SK-N-SH treated with all-trans-retinoic acid at 6 μM for 48 hours (cell line): ENCODE measurements around the gene SEMA7A.

ENCODE experiments used
- ATAC-seq: fragments of 200-7000 bp; cut with Tn5 transposase; 3 replicates; pipeline ENCODE4 v1.9.1; 2020; ENCODE audit warnings: mild to moderate bottlenecking, moderate library complexity
- ARNTL ChIP-seq: fragments of 450-650 bp; formaldehyde crosslinking; IDR thresholded peaks from 2 replicates; pipeline ENCODE4 v1.5.0; 2020; ENCODE audit warnings: low read depth, mild to moderate bottlenecking, moderate library complexity, borderline replicate concordance
- BACH2 ChIP-seq: fragments of 250-450 bp; sonication (Bioruptor Pico); IDR thresholded peaks from 2 replicates; pipeline ENCODE4 v1.9.0; 2021; ENCODE audit warnings: mild to moderate bottlenecking, borderline replicate concordance
- CREB5 ChIP-seq: fragments of 250-450 bp; sonication (Bioruptor Pico); IDR thresholded peaks from 2 replicates; pipeline ENCODE4 v1.5.1; 2020; ENCODE audit warnings: low read depth, mild to moderate bottlenecking, moderate library complexity
- CSDC2 ChIP-seq: fragments of 250-450 bp; sonication (Bioruptor Pico); IDR thresholded peaks from 2 replicates; pipeline ENCODE4 v1.5.0; 2020; ENCODE audit warnings: mild to moderate bottlenecking, moderate library complexity
- ESRRG ChIP-seq: fragments of 250-450 bp; sonication (Bioruptor Pico); IDR thresholded peaks from 2 replicates; pipeline ENCODE4 v1.6.1; 2021; ENCODE audit warnings: mild to moderate bottlenecking
- GLIS3 ChIP-seq: fragments of 250-450 bp; sonication (Bioruptor Pico); IDR thresholded peaks from 2 replicates; pipeline ENCODE4 v1.5.0; 2020; ENCODE audit warnings: mild to moderate bottlenecking, moderate library complexity
- ISL1 ChIP-seq: fragments of 250-450 bp; sonication (Bioruptor Pico); IDR thresholded peaks from 2 replicates; pipeline ENCODE4 v2.1.2; 2022; ENCODE audit warnings: mild to moderate bottlenecking, moderate library complexity
- OSR1 ChIP-seq: fragments of 250-450 bp; sonication (Bioruptor Pico); IDR thresholded peaks from 2 replicates; pipeline ENCODE4 v1.8.0; 2022; ENCODE audit warnings: moderate library complexity, mild to moderate bottlenecking, inconsistent platforms
- PATZ1 ChIP-seq: fragments of 250-450 bp; sonication (Bioruptor Pico); IDR thresholded peaks from 2 replicates; pipeline ENCODE4 v1.8.0; 2020; ENCODE audit warnings: mild to moderate bottlenecking, moderate library complexity, borderline replicate concordance
- POU6F1 ChIP-seq: fragments of 250-450 bp; sonication (Bioruptor Pico); IDR thresholded peaks from 2 replicates; pipeline ENCODE4 v1.8.0; 2021; ENCODE audit warnings: low read depth, mild to moderate bottlenecking, moderate library complexity, borderline replicate concordance
- PPARA ChIP-seq: fragments of 250-450 bp; sonication (Bioruptor Pico); IDR thresholded peaks from 2 replicates; pipeline ENCODE4 v1.5.0; 2020; ENCODE audit warnings: mild to moderate bottlenecking, borderline replicate concordance
- RARB ChIP-seq: fragments of 250-450 bp; sonication (Bioruptor Pico); IDR thresholded peaks from 2 replicates; pipeline ENCODE4 v1.8.0; 2021; ENCODE audit warnings: mild to moderate bottlenecking, moderate library complexity
- TCF4 ChIP-seq: fragments of 250-450 bp; sonication (Bioruptor Pico); IDR thresholded peaks from 2 replicates; pipeline ENCODE4 v1.8.0; 2021; ENCODE audit warnings: mild to moderate bottlenecking, moderate library complexity, borderline replicate concordance
- TOX ChIP-seq: fragments of 250-450 bp; sonication (Bioruptor Pico); IDR thresholded peaks from 2 replicates; pipeline ENCODE4 v1.8.0; 2021; ENCODE audit warnings: mild to moderate bottlenecking, moderate library complexity, borderline replicate concordance
- ZFP3 ChIP-seq: fragments of 250-450 bp; sonication (Bioruptor Pico); IDR thresholded peaks from 2 replicates; pipeline ENCODE4 v1.5.0; 2020; ENCODE audit warnings: mild to moderate bottlenecking, moderate library complexity
- ZFP30 ChIP-seq: fragments of 450-650 bp; formaldehyde crosslinking; IDR thresholded peaks from 2 replicates; pipeline ENCODE4 v1.5.0; 2022; ENCODE audit warnings: mild to moderate bottlenecking, moderate library complexity
- ZNF565 ChIP-seq: fragments of 450-650 bp; formaldehyde crosslinking; conservative IDR thresholded peaks from 2 replicates; pipeline ENCODE4 v1.5.0; 2020; ENCODE audit warnings: low read depth, mild to moderate bottlenecking, moderate library complexity
- ZNF70 ChIP-seq: fragments of 450-650 bp; formaldehyde crosslinking; IDR thresholded peaks from 2 replicates; pipeline ENCODE4 v1.5.0; 2020; ENCODE audit warnings: mild to moderate bottlenecking, moderate library complexity
- ZNF8 ChIP-seq: fragments of 450-650 bp; formaldehyde crosslinking; IDR thresholded peaks from 2 replicates; pipeline ENCODE4 v1.5.0; 2020; ENCODE audit warnings: mild to moderate bottlenecking, moderate library complexity
- TF ChIP-seq, protein P1 (sequence below): fragments of 250-450 bp; sonication (Bioruptor Pico); IDR thresholded peaks from 2 replicates; pipeline ENCODE4 v1.5.1; 2021; ENCODE audit warnings: mild to moderate bottlenecking, moderate library complexity
- TF ChIP-seq, protein P2 (sequence below): fragments of 250-450 bp; sonication (Bioruptor Pico); IDR thresholded peaks from 2 replicates; pipeline ENCODE4 v1.5.0; 2020; ENCODE audit warnings: mild to moderate bottlenecking, moderate library complexity

Gene SEMA7A

GRCh38 chr15:74432271-74432967, 1.3 kb downstream of the SEMA7A start:
- no peak for ATAC-seq
- no peak for TF ChIP-seq ZFP3 (CRISPR knock-in tag)
- no peak for TF ChIP-seq OSR1
- no peak for TF ChIP-seq TOX
- no peak for TF ChIP-seq ZNF8 (CRISPR knock-in tag)
- TF ChIP-seq TCF4 (CRISPR knock-in tag): no peak
- TF ChIP-seq ISL1 (CRISPR knock-in tag): no peak
- TF ChIP-seq ESRRG (CRISPR knock-in tag): no peak
- TF ChIP-seq PATZ1 (CRISPR knock-in tag): no peak
- no peak for TF ChIP-seq BACH2 (CRISPR knock-in tag)
- TF ChIP-seq, protein P1, sequence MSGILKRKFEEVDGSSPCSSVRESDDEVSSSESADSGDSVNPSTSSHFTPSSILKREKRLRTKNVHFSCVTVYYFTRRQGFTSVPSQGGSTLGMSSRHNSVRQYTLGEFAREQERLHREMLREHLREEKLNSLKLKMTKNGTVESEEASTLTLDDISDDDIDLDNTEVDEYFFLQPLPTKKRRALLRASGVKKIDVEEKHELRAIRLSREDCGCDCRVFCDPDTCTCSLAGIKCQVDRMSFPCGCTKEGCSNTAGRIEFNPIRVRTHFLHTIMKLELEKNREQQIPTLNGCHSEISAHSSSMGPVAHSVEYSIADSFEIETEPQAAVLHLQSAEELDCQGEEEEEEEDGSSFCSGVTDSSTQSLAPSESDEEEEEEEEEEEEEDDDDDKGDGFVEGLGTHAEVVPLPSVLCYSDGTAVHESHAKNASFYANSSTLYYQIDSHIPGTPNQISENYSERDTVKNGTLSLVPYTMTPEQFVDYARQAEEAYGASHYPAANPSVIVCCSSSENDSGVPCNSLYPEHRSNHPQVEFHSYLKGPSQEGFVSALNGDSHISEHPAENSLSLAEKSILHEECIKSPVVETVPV (CRISPR knock-in tag): no peak
- no peak for TF ChIP-seq CSDC2 (CRISPR knock-in tag)
- no peak for TF ChIP-seq CREB5
- no peak for TF ChIP-seq RARB
- TF ChIP-seq ZNF70 (CRISPR knock-in tag): no peak
- TF ChIP-seq PPARA (CRISPR knock-in tag): no peak
- TF ChIP-seq POU6F1 (CRISPR knock-in tag): no peak

DNA sequence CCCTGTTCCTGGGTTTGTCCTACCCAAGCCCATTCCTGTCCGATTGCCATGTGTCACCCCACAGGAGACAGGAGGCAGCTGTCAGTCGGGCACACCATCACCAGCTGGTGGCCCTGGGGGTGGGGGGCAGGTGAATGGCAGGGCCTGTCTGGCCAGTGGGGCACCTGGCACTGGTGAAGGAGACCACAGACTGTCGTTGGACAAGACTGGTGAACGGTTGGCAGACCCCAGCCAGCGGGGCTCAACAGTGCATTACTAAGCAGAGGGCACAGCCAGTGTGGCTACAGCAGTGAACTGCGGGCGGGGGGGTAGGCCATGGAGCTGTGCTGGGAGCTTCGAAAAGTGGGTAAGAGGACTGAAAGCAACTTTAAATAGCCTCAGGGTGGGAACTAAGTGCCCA, 2.1 kb downstream of the SEMA7A start:
- TF ChIP-seq ISL1 (CRISPR knock-in tag) (no peak), ZFP3 (CRISPR knock-in tag) (no peak), PPARA (CRISPR knock-in tag) (no peak), TOX (no peak), OSR1 (no peak), TCF4 (CRISPR knock-in tag) (no peak), BACH2 (CRISPR knock-in tag) (no peak), POU6F1 (CRISPR knock-in tag) (no peak), CREB5 (no peak), GLIS3 (CRISPR knock-in tag) (no peak), ZNF70 (CRISPR knock-in tag) (no peak), ARNTL (CRISPR knock-in tag) (no peak), ZNF8 (CRISPR knock-in tag) (no peak), ZFP30 (CRISPR knock-in tag) (no peak), CSDC2 (CRISPR knock-in tag) (no peak), ZNF565 (CRISPR knock-in tag) (no peak)
- TF ChIP-seq, protein P2, sequence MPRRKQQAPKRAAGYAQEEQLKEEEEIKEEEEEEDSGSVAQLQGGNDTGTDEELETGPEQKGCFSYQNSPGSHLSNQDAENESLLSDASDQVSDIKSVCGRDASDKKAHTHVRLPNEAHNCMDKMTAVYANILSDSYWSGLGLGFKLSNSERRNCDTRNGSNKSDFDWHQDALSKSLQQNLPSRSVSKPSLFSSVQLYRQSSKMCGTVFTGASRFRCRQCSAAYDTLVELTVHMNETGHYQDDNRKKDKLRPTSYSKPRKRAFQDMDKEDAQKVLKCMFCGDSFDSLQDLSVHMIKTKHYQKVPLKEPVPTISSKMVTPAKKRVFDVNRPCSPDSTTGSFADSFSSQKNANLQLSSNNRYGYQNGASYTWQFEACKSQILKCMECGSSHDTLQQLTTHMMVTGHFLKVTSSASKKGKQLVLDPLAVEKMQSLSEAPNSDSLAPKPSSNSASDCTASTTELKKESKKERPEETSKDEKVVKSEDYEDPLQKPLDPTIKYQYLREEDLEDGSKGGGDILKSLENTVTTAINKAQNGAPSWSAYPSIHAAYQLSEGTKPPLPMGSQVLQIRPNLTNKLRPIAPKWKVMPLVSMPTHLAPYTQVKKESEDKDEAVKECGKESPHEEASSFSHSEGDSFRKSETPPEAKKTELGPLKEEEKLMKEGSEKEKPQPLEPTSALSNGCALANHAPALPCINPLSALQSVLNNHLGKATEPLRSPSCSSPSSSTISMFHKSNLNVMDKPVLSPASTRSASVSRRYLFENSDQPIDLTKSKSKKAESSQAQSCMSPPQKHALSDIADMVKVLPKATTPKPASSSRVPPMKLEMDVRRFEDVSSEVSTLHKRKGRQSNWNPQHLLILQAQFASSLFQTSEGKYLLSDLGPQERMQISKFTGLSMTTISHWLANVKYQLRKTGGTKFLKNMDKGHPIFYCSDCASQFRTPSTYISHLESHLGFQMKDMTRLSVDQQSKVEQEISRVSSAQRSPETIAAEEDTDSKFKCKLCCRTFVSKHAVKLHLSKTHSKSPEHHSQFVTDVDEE (CRISPR knock-in tag): no peak
- TF ChIP-seq, protein P1 (CRISPR knock-in tag): no peak
- no peak for ATAC-seq
